Measurements from ENCODE around the gene PELI1.

- TF ChIP-seq POLR2A (IDR thresholded peaks at IDR 0.05; ENCODE audit: low read depth, low read length): no peak
- peak; percentile 21 for TF ChIP-seq JUN (IDR thresholded peaks at IDR 0.05; ENCODE audit: borderline replicate concordance, insufficient read depth, insufficient read length, low read depth)
- TF ChIP-seq CTCF (IDR thresholded peaks at IDR 0.05; ENCODE audit: extremely low read depth in 1 of 2, insufficient read depth in 1 of 2, low read depth in 1 of 2, low read length in 2 of 2): no peak
- TF ChIP-seq EZH2 (IDR thresholded peaks at IDR 0.05; ENCODE audit: borderline replicate concordance, low read depth, low read length, severe bottlenecking): no peak
Observed at GRCh38 chr2:64133828-64134227, 10.4 kb downstream of the PELI1 start.
